ENCODE measurements around the gene HSD17B11. TPM values are rescaled to one million over a fixed set of nuclear protein-coding genes. Genes with fewer than 3 reads are reported as not detected.
"Not testable (repeated sequence)": the region's sequence is repeated elsewhere in the genome, so short reads cannot be mapped to it uniquely, and the experiment has no call there.

Gene HSD17B11
- total and polyA plus RNA-seq, 5 donors from 2014 or later, result 41.0 to 139 (median 102) TPM

DNA sequence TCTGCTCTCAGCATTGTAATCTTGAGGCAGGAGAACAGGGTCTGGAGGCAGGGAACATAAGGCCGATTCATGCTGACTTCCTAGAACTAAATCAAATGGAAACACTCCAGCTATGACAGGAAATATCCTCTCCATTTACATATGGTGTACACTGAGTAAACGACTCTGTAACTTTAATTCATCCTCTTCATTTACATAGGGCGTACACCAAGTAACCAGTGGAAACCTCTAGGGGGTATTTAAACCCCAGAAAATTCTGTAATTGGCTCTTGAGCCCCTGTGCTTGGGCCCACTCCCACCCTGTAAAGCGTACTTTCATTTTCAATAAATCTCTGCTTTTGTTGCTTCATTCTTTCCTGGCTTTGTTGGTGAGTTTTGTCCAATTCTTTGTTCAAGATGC, 76.0 kb downstream of the HSD17B11 start:
- H3K4me3 Mint-ChIP-seq, DNase-seq: not testable (repeated sequence)

DNA sequence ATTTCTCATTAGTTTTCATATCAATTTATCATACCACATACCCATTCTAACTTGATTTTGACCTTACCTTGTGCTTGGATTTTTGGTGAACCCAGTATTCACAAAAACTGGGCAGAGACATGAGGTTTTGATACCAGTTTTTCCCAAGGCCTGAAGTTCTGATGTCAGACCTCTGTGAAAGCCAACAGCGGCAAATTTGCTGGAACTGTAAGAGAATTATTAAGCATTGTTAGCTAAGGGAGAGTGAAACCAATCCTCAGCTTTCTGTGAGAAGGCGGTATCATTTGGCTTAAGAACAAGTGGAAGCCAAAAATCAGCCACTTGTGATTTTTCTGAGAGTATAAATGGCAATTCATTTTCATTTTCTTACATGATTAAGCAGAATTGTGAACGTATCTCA, 77.2 kb downstream of the HSD17B11 start:
- no peak overlapping the region for H3K27ac Mint-ChIP-seq
- Histone ChIP-seq H3K27me3 (ENCODE audit: control insufficient read depth, insufficient read depth, low read length) (no peaks in the 10 kb centered on the region), H3K27ac (ENCODE audit: insufficient read depth, low read length, poor library complexity, severe bottlenecking) (no peak overlapping the region), H3K36me3 (ENCODE audit: control insufficient read depth, insufficient read depth, low read length) (no peaks in the 10 kb centered on the region), H3K4me3 (ENCODE audit: low read depth, low read length) (no peak overlapping the region), H3K4me1 (ENCODE audit: control insufficient read depth, insufficient read depth, low read length, poor library complexity, severe bottlenecking) (no peaks in the 10 kb centered on the region), H3K9me3 (ENCODE audit: control insufficient read depth in 2 of 2, low read length in 2 of 2) (no peaks in the 10 kb centered on the region)
- no peaks in the 10 kb centered on the region for H3K4me1 Mint-ChIP-seq
- ATAC-seq (ENCODE audit: low read depth in 2 of 2), result no peak
- no peak for DNase-seq
- no peaks in the 10 kb centered on the region for H3K27me3 Mint-ChIP-seq
- H3K36me3 Mint-ChIP-seq, result peaks cover 8% of the 10 kb centered on the region
- no peak overlapping the region for H3K4me3 Mint-ChIP-seq
- H3K9me3 Mint-ChIP-seq, result no peaks in the 10 kb centered on the region

More for the DNA sequence above, 76.0 kb downstream of the HSD17B11 start:
- H3K9me3 ChIP-seq (ENCODE audit: control insufficient read depth in 2 of 2, low read length in 2 of 2); H3K27me3 ChIP-seq (ENCODE audit: control insufficient read depth, insufficient read depth, low read length); H3K4me1 Mint-ChIP-seq; H3K27ac ChIP-seq (ENCODE audit: insufficient read depth, low read length, poor library complexity, severe bottlenecking); H3K4me1 ChIP-seq (ENCODE audit: control insufficient read depth, insufficient read depth, low read length, poor library complexity, severe bottlenecking); H3K9me3 Mint-ChIP-seq; H3K36me3 Mint-ChIP-seq; H3K27me3 Mint-ChIP-seq; H3K36me3 ChIP-seq (ENCODE audit: control insufficient read depth, insufficient read depth, low read length); ATAC-seq (ENCODE audit: low read depth in 2 of 2); H3K27ac Mint-ChIP-seq; H3K4me3 ChIP-seq (ENCODE audit: low read depth, low read length): not testable (repeated sequence)

DNA sequence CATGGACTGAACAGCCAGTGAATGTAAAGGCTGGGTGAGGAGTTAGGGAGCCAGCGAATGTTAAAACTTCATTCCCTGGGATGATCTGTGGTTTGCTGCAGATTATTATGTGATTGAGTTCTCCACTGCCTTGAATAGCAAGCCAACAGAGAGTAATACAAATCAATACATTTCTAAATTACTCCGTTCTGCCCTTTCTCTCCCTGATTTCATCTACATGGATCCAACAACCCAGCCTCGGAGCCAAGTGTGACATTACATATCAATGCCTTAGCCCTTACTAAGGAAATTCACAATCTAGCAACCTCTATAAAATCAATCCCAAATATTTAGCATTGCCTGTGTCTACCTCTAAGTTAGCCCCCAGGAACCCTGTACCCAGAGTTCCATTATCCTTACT, 79.3 kb downstream of the HSD17B11 start:
- H3K27me3 Mint-ChIP-seq, result no peaks in the 10 kb centered on the region
- DNase-seq (no peak), ATAC-seq (ENCODE audit: low read depth in 2 of 2) (no peak)
- Histone ChIP-seq H3K27me3 (ENCODE audit: control insufficient read depth, insufficient read depth, low read length) (no peaks in the 10 kb centered on the region), H3K4me3 (ENCODE audit: low read depth, low read length) (no peak overlapping the region), H3K27ac (ENCODE audit: insufficient read depth, low read length, poor library complexity, severe bottlenecking) (no peak overlapping the region), H3K36me3 (ENCODE audit: control insufficient read depth, insufficient read depth, low read length) (no peaks in the 10 kb centered on the region), H3K4me1 (ENCODE audit: control insufficient read depth, insufficient read depth, low read length, poor library complexity, severe bottlenecking) (no peaks in the 10 kb centered on the region), H3K9me3 (ENCODE audit: control insufficient read depth in 2 of 2, low read length in 2 of 2) (no peaks in the 10 kb centered on the region)
- no peak overlapping the region for H3K4me3 Mint-ChIP-seq
- peaks cover 0 to 2% (median 0%) of the 10 kb centered on the region in 7 donors for H3K9me3 Mint-ChIP-seq
- H3K4me1 Mint-ChIP-seq, result no peaks in the 10 kb centered on the region
- no peak overlapping the region for H3K27ac Mint-ChIP-seq
- peaks cover 10% of the 10 kb centered on the region for H3K36me3 Mint-ChIP-seq

DNA sequence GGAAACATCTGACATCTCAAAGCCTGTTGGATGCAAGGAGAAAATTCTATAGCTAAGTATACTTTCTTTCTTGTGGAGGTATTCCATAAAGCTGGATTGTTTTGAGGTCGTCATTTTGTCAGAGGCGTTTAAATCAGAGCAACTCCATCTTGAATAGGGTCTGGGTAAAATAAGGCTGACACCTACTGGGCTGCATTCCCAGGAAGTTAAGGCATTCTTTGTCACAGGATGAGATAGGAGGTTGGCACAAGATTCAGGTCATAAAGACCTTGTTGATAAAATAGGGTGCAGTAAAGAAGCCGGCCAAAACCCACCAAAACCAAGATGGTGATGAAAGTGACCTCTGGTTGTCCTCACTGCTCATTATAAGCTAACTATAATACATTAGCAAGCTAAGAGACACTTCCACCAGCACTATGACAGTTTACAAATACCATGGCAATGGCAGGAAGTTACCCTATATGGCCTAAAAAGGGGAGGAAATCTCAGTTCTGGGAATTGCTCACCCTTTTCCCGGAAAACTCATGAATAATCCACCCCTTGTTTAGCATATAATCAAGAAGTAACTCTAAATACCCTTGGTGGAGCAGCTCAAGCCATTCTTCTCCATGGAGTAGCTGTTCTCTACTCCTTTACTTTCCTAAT, 80.2 kb downstream of the HSD17B11 start:
- ATAC-seq (ENCODE audit: low read depth in 2 of 2), result no peak

DNA sequence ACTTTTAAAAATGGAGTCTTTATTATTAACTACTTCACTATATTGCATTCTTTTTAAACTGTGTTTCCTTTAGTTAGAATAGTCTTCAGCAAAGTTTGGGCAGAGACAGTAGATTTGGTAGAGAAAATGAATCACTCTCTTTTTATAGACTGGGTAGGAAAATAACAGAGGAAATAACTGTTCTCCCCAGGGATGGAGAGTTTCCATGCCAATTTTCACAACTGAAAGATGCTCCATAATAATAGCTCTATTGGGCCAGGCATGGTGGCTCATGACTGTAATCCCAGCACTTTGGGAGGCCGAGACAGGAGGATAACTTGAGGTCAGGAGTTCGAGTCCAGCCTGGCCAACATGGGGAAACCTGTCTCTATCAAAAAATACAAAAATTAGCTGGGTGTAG, 81.4 kb downstream of the HSD17B11 start:
- H3K27ac ChIP-seq (ENCODE audit: insufficient read depth, low read length, poor library complexity, severe bottlenecking), result no peak overlapping the region
- peaks cover 0 to 2% (median 0%) of the 10 kb centered on the region in 7 donors for H3K9me3 Mint-ChIP-seq
- peaks cover 10% of the 10 kb centered on the region for H3K36me3 Mint-ChIP-seq
- H3K4me1 Mint-ChIP-seq, result peaks cover 3 to 9% (median 4%) of the 10 kb centered on the region in 4 donors
- H3K27me3 ChIP-seq (ENCODE audit: control insufficient read depth, insufficient read depth, low read length), result no peaks in the 10 kb centered on the region
- no peaks in the 10 kb centered on the region for H3K9me3 ChIP-seq (ENCODE audit: control insufficient read depth in 2 of 2, low read length in 2 of 2)
- no peak overlapping the region for H3K4me3 ChIP-seq (ENCODE audit: low read depth, low read length)
- no peak for DNase-seq
- no peaks in the 10 kb centered on the region for H3K4me1 ChIP-seq (ENCODE audit: control insufficient read depth, insufficient read depth, low read length, poor library complexity, severe bottlenecking)
- no peak for ATAC-seq (ENCODE audit: low read depth in 2 of 2)
- no peak overlapping the region for H3K4me3 Mint-ChIP-seq
- H3K36me3 ChIP-seq (ENCODE audit: control insufficient read depth, insufficient read depth, low read length), result no peaks in the 10 kb centered on the region
- no peaks in the 10 kb centered on the region for H3K27me3 Mint-ChIP-seq
- H3K27ac Mint-ChIP-seq, result no peak overlapping the region

More for the DNA sequence above, 80.2 kb downstream of the HSD17B11 start:
- Mint-ChIP-seq H3K4me3 (no peak overlapping the region), H3K9me3 (peaks cover 0 to 2% (median 0%) of the 10 kb centered on the region in 7 donors), H3K27me3 (no peaks in the 10 kb centered on the region), H3K4me1 (peaks cover 0 to 5% (median 4%) of the 10 kb centered on the region in 4 donors), H3K27ac (no peak overlapping the region), H3K36me3 (peaks cover 10% of the 10 kb centered on the region)
- Histone ChIP-seq H3K4me1 (ENCODE audit: control insufficient read depth, insufficient read depth, low read length, poor library complexity, severe bottlenecking) (no peaks in the 10 kb centered on the region), H3K36me3 (ENCODE audit: control insufficient read depth, insufficient read depth, low read length) (no peaks in the 10 kb centered on the region), H3K27ac (ENCODE audit: insufficient read depth, low read length, poor library complexity, severe bottlenecking) (no peak overlapping the region), H3K9me3 (ENCODE audit: control insufficient read depth in 2 of 2, low read length in 2 of 2) (no peaks in the 10 kb centered on the region), H3K4me3 (ENCODE audit: low read depth, low read length) (no peak overlapping the region), H3K27me3 (ENCODE audit: control insufficient read depth, insufficient read depth, low read length) (no peaks in the 10 kb centered on the region)
- DNase-seq, result peak in 1 of 3 donors; percentile 23

DNA sequence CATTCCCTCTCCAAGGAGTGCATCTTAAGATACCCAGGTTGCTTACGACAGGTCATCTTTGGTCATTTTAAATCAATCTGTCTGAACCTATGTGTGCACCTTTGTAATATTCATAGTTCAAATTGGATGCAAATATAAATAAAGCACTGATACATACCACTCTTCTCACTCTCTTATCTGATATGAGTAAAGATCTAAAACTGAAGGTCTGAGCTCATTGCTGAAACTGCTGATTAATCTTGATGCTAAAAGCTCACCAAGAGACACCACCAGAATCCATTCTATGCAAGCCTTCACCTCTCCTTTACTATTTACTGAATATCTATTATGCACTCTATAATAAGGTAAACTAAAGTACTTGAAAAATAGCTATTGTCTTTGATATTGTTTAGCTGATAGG, 84.9 kb downstream of the HSD17B11 start:
- DNase-seq (no peak), ATAC-seq (ENCODE audit: low read depth in 2 of 2) (no peak)
- Histone ChIP-seq H3K4me3 (ENCODE audit: low read depth, low read length) (peak overlapping the region; percentile 72), H3K9me3 (ENCODE audit: control insufficient read depth in 2 of 2, low read length in 2 of 2) (no peaks in the 10 kb centered on the region), H3K27me3 (ENCODE audit: control insufficient read depth, insufficient read depth, low read length) (no peaks in the 10 kb centered on the region), H3K4me1 (ENCODE audit: control insufficient read depth, insufficient read depth, low read length, poor library complexity, severe bottlenecking) (no peaks in the 10 kb centered on the region), H3K27ac (ENCODE audit: insufficient read depth, low read length, poor library complexity, severe bottlenecking) (no peak overlapping the region), H3K36me3 (ENCODE audit: control insufficient read depth, insufficient read depth, low read length) (no peaks in the 10 kb centered on the region)
- H3K36me3 Mint-ChIP-seq, result peaks cover 6% of the 10 kb centered on the region
- H3K27ac Mint-ChIP-seq, result no peak overlapping the region
- H3K9me3 Mint-ChIP-seq, result peaks cover 0 to 2% (median 0%) of the 10 kb centered on the region in 7 donors
- H3K4me3 Mint-ChIP-seq, result peak overlapping the region; percentile 0 to 88 (median 20)
- no peaks in the 10 kb centered on the region for H3K27me3 Mint-ChIP-seq
- H3K4me1 Mint-ChIP-seq, result peaks cover 3 to 13% (median 4%) of the 10 kb centered on the region in 4 donors

DNA sequence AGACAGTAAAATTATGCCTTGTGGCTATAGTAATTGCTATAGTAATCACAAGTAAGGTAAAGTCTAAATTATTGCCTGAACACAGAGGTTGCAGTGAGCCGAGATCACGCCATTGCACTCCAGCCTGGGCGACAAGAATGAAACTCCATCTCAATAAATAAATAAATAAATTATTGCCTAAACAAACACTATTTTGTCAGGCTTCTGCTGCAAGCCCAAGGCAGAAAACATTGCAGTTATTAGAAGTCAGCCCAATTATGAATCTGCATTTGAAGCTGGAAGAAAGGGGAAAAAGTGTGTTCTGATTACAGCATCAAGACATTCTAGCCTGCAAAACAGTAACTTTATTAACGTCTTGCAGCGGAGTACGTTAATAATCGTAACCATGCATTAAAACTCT, 85.4 kb downstream of the HSD17B11 start:
- no peaks in the 10 kb centered on the region for H3K9me3 ChIP-seq (ENCODE audit: control insufficient read depth in 2 of 2, low read length in 2 of 2)
- H3K4me1 ChIP-seq (ENCODE audit: control insufficient read depth, insufficient read depth, low read length, poor library complexity, severe bottlenecking), result no peaks in the 10 kb centered on the region
- DNase-seq (no peak), ATAC-seq (ENCODE audit: low read depth in 2 of 2) (no peak)
- no peak overlapping the region for H3K27ac ChIP-seq (ENCODE audit: insufficient read depth, low read length, poor library complexity, severe bottlenecking)
- Mint-ChIP-seq H3K9me3 (peaks cover 0 to 2% (median 0%) of the 10 kb centered on the region in 7 donors), H3K4me3 (peak overlapping the region; percentile 62 to 88 (median 80)), H3K36me3 (peaks cover 6% of the 10 kb centered on the region), H3K27me3 (no peaks in the 10 kb centered on the region), H3K27ac (no peak overlapping the region), H3K4me1 (peaks cover 3 to 13% (median 4%) of the 10 kb centered on the region in 4 donors)
- H3K27me3 ChIP-seq (ENCODE audit: control insufficient read depth, insufficient read depth, low read length), result no peaks in the 10 kb centered on the region
- H3K4me3 ChIP-seq (ENCODE audit: low read depth, low read length), result peak overlapping the region; percentile 72
- H3K36me3 ChIP-seq (ENCODE audit: control insufficient read depth, insufficient read depth, low read length), result no peaks in the 10 kb centered on the region

Data from CD4-positive, CD25-positive, alpha-beta regulatory T cell (primary cell).